GM12878 (cell line): ENCODE data around the gene DVL2. TPM values are rescaled to one million over a fixed set of nuclear protein-coding genes. Genes with fewer than 3 reads are reported as not detected.

ENCODE experiments used
- BCL3 ChIP-seq: IDR thresholded peaks from 2 replicates; pipeline ENCODE4 v1.6.1; 2011; ENCODE audit warnings: borderline replicate concordance, low read depth, mild to moderate bottlenecking, moderate library complexity, low read length; ENCODE audit not compliant: insufficient read depth, poor library complexity, severe bottlenecking
- BHLHE40 ChIP-seq, 2 experiments: fragments of 450-650 bp in 1 of 2; IDR thresholded peaks; 2 replicates each; pipeline ENCODE4 v1.6.1; 2011 to 2017; ENCODE audit warnings: low read depth in 2 of 2, borderline replicate concordance in 1 of 2, improper control_type of control experiment in 1 of 2, low read length in 1 of 2, mild to moderate bottlenecking in 1 of 2
- HDGF ChIP-seq: fragments of 450-650 bp; IDR thresholded peaks from 2 replicates; pipeline ENCODE4 v1.6.1; 2016; ENCODE audit warnings: antibody characterized with exemption
- IRF5 ChIP-seq: fragments of 450-650 bp; IDR thresholded peaks from 2 replicates; pipeline ENCODE4 v1.6.1; 2017; ENCODE audit warnings: borderline replicate concordance
- MYB ChIP-seq: fragments of 150-350 bp; IDR thresholded peaks from 2 replicates; pipeline ENCODE4 v1.6.1; 2014; ENCODE audit warnings: mild to moderate bottlenecking, low read depth, low read length, borderline replicate concordance
- NFIC ChIP-seq: IDR thresholded peaks from 2 replicates; pipeline ENCODE4 v1.6.1; 2012; ENCODE audit warnings: low read depth, mild to moderate bottlenecking, inconsistent platforms, low read length, moderate library complexity
- NR2F1 ChIP-seq: fragments of 450-650 bp; conservative IDR thresholded peaks from 2 replicates; pipeline ENCODE4 v1.6.1; 2017; ENCODE audit warnings: mild to moderate bottlenecking
- PAX5 ChIP-seq: IDR thresholded peaks from 2 replicates; pipeline ENCODE4 v1.6.1; 2011; ENCODE audit warnings: low read depth, low read length, borderline replicate concordance
- PBX3 ChIP-seq: IDR thresholded peaks from 2 replicates; pipeline ENCODE4 v1.6.1; 2011; ENCODE audit warnings: mild to moderate bottlenecking, low read depth, low read length, moderate library complexity; ENCODE audit not compliant: insufficient replicate concordance
- YY1 ChIP-seq: IDR thresholded peaks from 2 replicates; pipeline ENCODE4 v1.6.1; 2011; ENCODE audit warnings: low read depth, mild to moderate bottlenecking, low read length
- polyA plus RNA-seq, 11 experiments: library from polyadenylated mRNA; depleted of rRNA in 4 of 11; unstranded in 6 of 11; stranded (reverse) in 5 of 11; fragments of >200 nt; fragmentation: Nextera tagmentation in 4 of 11; fragmentation: Illumina TruSeq in 1 of 11; extraction: Ambion mirVana in 4 of 11; extraction: Trizol in 1 of 11; gene quantifications; 1 replicate in 1 of 11; 2 replicates in 10 of 11; pipeline versions ENCODE4 v1.2.1 to v1.2.3, GENCODE V29; 2011 to 2016; ENCODE audit warnings: inconsistent platforms in 2 of 11, missing spikeins in 2 of 11, low read depth in 1 of 11
- total RNA-seq, 4 experiments: library from RNA; depleted of rRNA in 3 of 4; stranded (reverse); fragments of >200 nt in 3 of 4; fragmentation: Illumina TruSeq in 1 of 4; extraction: Trizol in 1 of 4; gene quantifications; 2 replicates each; pipeline versions ENCODE4 v1.2.1 to v1.2.3, GENCODE V29; 2013 to 2021
- TF ChIP-seq, protein P1 (sequence below): fragments of 450-650 bp; IDR thresholded peaks from 2 replicates; pipeline ENCODE4 v1.6.1; 2017; ENCODE audit warnings: mild to moderate bottlenecking, low read depth, inconsistent platforms; ENCODE audit not compliant: poor library complexity, severe bottlenecking
- TF ChIP-seq, protein P2 (sequence below): fragments of 450-650 bp; IDR thresholded peaks from 2 replicates; pipeline ENCODE4 v1.6.1; 2014; ENCODE audit warnings: mild to moderate bottlenecking
- TF ChIP-seq, protein P3 (sequence below): fragments of 450-650 bp; IDR thresholded peaks from 2 replicates; pipeline ENCODE4 v1.6.1; 2018; ENCODE audit warnings: borderline replicate concordance, mild to moderate bottlenecking; ENCODE audit not compliant: partially characterized antibody
- TF ChIP-seq, protein P4 (sequence below): IDR thresholded peaks from 2 replicates; pipeline ENCODE4 v1.6.1; 2012; ENCODE audit warnings: low read depth, low read length, improper control_type of control experiment

DVL2 gene
- total and polyA plus RNA-seq, 10 of the 15 experiments (the other 5 are each of a cell fraction or from before 2014, with no cell fraction given) = 0.97 to 44.8 (median 23.2) TPM

- TF ChIP-seq BCL3 (no peak), NR2F1 (peak; percentile 80; the same call in 1 of the 2 replicates), BHLHE40 (IDR thresholded peaks at IDR 0.05; ENCODE audit: borderline replicate concordance in 1 of 2, low read depth in 2 of 2, low read length in 1 of 2) (0 out of 4 replicates have a peak, but pooled peaks of 1 of the 2 experiments have one; percentile 9), NFIC (no peak), YY1 (peak; percentile 56; the same call in 1 of the 2 replicates), MYB (no peak), IRF5 (no peak), PAX5 (no peak; the same call in 1 of the 2 replicates), PBX3 (no peak), HDGF (no peak)
- TF ChIP-seq, protein P1, sequence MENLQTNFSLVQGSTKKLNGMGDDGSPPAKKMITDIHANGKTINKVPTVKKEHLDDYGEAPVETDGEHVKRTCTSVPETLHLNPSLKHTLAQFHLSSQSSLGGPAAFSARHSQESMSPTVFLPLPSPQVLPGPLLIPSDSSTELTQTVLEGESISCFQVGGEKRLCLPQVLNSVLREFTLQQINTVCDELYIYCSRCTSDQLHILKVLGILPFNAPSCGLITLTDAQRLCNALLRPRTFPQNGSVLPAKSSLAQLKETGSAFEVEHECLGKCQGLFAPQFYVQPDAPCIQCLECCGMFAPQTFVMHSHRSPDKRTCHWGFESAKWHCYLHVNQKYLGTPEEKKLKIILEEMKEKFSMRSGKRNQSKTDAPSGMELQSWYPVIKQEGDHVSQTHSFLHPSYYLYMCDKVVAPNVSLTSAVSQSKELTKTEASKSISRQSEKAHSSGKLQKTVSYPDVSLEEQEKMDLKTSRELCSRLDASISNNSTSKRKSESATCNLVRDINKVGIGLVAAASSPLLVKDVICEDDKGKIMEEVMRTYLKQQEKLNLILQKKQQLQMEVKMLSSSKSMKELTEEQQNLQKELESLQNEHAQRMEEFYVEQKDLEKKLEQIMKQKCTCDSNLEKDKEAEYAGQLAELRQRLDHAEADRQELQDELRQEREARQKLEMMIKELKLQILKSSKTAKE = no peak
- TF ChIP-seq, protein P2, sequence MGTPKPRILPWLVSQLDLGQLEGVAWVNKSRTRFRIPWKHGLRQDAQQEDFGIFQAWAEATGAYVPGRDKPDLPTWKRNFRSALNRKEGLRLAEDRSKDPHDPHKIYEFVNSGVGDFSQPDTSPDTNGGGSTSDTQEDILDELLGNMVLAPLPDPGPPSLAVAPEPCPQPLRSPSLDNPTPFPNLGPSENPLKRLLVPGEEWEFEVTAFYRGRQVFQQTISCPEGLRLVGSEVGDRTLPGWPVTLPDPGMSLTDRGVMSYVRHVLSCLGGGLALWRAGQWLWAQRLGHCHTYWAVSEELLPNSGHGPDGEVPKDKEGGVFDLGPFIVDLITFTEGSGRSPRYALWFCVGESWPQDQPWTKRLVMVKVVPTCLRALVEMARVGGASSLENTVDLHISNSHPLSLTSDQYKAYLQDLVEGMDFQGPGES = no peak
- TF ChIP-seq, protein P3, sequence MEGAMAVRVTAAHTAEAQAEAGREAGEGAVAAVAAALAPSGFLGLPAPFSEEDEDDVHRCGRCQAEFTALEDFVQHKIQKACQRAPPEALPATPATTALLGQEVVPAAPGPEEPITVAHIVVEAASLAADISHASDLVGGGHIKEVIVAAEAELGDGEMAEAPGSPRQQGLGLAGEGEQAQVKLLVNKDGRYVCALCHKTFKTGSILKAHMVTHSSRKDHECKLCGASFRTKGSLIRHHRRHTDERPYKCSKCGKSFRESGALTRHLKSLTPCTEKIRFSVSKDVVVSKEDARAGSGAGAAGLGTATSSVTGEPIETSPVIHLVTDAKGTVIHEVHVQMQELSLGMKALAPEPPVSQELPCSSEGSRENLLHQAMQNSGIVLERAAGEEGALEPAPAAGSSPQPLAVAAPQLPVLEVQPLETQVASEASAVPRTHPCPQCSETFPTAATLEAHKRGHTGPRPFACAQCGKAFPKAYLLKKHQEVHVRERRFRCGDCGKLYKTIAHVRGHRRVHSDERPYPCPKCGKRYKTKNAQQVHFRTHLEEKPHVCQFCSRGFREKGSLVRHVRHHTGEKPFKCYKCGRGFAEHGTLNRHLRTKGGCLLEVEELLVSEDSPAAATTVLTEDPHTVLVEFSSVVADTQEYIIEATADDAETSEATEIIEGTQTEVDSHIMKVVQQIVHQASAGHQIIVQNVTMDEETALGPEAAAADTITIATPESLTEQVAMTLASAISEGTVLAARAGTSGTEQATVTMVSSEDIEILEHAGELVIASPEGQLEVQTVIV = no peak
- TF ChIP-seq, protein P4, sequence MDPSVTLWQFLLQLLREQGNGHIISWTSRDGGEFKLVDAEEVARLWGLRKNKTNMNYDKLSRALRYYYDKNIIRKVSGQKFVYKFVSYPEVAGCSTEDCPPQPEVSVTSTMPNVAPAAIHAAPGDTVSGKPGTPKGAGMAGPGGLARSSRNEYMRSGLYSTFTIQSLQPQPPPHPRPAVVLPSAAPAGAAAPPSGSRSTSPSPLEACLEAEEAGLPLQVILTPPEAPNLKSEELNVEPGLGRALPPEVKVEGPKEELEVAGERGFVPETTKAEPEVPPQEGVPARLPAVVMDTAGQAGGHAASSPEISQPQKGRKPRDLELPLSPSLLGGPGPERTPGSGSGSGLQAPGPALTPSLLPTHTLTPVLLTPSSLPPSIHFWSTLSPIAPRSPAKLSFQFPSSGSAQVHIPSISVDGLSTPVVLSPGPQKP = no peak
Observed at GRCh38 chr17:7213895-7214299, 20.4 kb downstream of the DVL2 start (continued).
